DOHH2 (cell line): ENCODE data around the gene MAGI1.

Source experiments
- CTCF ChIP-seq: fragments of 200-600 bp; sonication (generic); IDR thresholded peaks from one replicate; pipeline ENCODE4 v1.5.1; 2014; ENCODE audit warnings: antibody characterized with exemption, mild to moderate bottlenecking, low read depth, low read length; ENCODE audit not compliant: poor library complexity, severe bottlenecking
- EZH2phosphoT487 ChIP-seq: fragments of 200-600 bp; sonication (generic); IDR thresholded peaks from 2 replicates; pipeline ENCODE4 v1.6.1; 2017; ENCODE audit warnings: borderline replicate concordance, mild to moderate bottlenecking, antibody characterized with exemption, low read length, moderate library complexity, mixed read lengths

- no peak for TF ChIP-seq CTCF
- no peak for TF ChIP-seq EZH2phosphoT487
Observed at GRCh38 chr3:65532215-65532614, 506.5 kb downstream of the MAGI1 start.
